ENCODE results near the gene ZSWIM3.

DNA sequence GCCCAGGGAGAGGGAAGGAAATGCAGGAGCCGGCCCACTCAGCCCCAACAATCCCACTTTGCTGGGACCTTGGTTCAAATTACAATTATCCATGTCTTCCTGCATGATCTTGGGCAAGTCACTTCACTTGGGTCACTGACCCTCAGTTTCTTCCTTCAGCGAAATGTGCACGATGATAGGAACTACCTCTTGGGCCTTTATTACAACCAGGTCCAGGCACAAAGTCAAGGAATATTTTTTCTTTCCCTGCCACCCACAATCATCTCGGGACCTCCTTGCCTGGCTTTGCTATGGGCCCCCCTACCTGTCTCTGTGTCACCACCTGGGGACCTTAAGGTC lies 54.9 kb downstream of the ZSWIM3 start:
- TF ChIP-seq, protein P1, sequence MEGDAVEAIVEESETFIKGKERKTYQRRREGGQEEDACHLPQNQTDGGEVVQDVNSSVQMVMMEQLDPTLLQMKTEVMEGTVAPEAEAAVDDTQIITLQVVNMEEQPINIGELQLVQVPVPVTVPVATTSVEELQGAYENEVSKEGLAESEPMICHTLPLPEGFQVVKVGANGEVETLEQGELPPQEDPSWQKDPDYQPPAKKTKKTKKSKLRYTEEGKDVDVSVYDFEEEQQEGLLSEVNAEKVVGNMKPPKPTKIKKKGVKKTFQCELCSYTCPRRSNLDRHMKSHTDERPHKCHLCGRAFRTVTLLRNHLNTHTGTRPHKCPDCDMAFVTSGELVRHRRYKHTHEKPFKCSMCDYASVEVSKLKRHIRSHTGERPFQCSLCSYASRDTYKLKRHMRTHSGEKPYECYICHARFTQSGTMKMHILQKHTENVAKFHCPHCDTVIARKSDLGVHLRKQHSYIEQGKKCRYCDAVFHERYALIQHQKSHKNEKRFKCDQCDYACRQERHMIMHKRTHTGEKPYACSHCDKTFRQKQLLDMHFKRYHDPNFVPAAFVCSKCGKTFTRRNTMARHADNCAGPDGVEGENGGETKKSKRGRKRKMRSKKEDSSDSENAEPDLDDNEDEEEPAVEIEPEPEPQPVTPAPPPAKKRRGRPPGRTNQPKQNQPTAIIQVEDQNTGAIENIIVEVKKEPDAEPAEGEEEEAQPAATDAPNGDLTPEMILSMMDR (IDR thresholded peaks at IDR 0.05), result no peak
- no peak for TF ChIP-seq ZFX (IDR thresholded peaks at IDR 0.05; ENCODE audit: borderline replicate concordance)

All from 22Rv1 (cell line).